ENCODE measurements around the gene DCAF16. TPM values are rescaled to one million over a fixed set of nuclear protein-coding genes. Genes with fewer than 3 reads are reported as not detected.

Gene DCAF16
- total RNA-seq, 2 donors from 2014 or later: 52.0 to 63.1 TPM

- DNase-seq: no peak
- Mint-ChIP-seq H3K36me3 (ENCODE audit: low read depth) (no peaks in the 10 kb centered on the region), H3K4me3 (no peak overlapping the region), H3K9me3 (no peaks in the 10 kb centered on the region), H3K27me3 (ENCODE audit: insufficient read depth) (peaks cover 66% of the 10 kb centered on the region), H3K27ac (no peak overlapping the region), H3K4me1 (peaks cover 7% of the 10 kb centered on the region)
- 73% methylated on average over 3 of the region's 3 CpGs; no CpG with 5 or more reads in 1 of the 2 experiments for WGBS, 2 experiments (ENCODE audit: insufficient coverage in 1 of 2, insufficient read length in 1 of 2)
- H3K9me3 ChIP-seq (ENCODE audit: control insufficient read depth, low read length): no peaks in the 10 kb centered on the region
- H3K4me3 ChIP-seq (ENCODE audit: low read length): no peak overlapping the region
- no peaks in the 10 kb centered on the region for H3K4me1 ChIP-seq (ENCODE audit: control insufficient read depth, insufficient read depth, low read length)
- no peak for TF ChIP-seq CTCF (conservative IDR thresholded peaks at IDR 0.05)
- no peak overlapping the region for H3K27ac ChIP-seq (ENCODE audit: low read depth, low read length)
- no peak overlapping the region for H3K9ac ChIP-seq (ENCODE audit: extremely low read depth, low read length, poor library complexity, severe bottlenecking)
- peaks cover 58% of the 10 kb centered on the region for H3K27me3 ChIP-seq (ENCODE audit: control insufficient read depth, insufficient read depth, low read length, poor library complexity, severe bottlenecking)
- H3K36me3 ChIP-seq (ENCODE audit: control insufficient read depth, insufficient read depth, low read length): no peaks in the 10 kb centered on the region
Observed at GRCh38 chr4:17778431-17778830, 32.1 kb downstream of the DCAF16 start.

GRCh38 chr4:17773135-17773698 is 37.3 kb downstream of the DCAF16 start:
- Mint-ChIP-seq H3K4me3 (no peak overlapping the region), H3K4me1 (no peaks in the 10 kb centered on the region), H3K27me3 (ENCODE audit: insufficient read depth) (peaks cover 15% of the 10 kb centered on the region), H3K9me3 (peaks cover under 1% of the 10 kb centered on the region), H3K36me3 (ENCODE audit: low read depth) (no peaks in the 10 kb centered on the region), H3K27ac (no peak overlapping the region)
- H3K27me3 ChIP-seq (ENCODE audit: control insufficient read depth, insufficient read depth, low read length, poor library complexity, severe bottlenecking): peaks cover 8% of the 10 kb centered on the region
- no peak for DNase-seq
- no peak overlapping the region for H3K9ac ChIP-seq (ENCODE audit: extremely low read depth, low read length, poor library complexity, severe bottlenecking)
- no peak overlapping the region for H3K27ac ChIP-seq (ENCODE audit: low read depth, low read length)
- H3K9me3 ChIP-seq (ENCODE audit: control insufficient read depth, low read length): peaks cover 2% of the 10 kb centered on the region
- WGBS, 2 experiments (ENCODE audit: insufficient coverage in 1 of 2, insufficient read length in 1 of 2): 92 to 98% methylated on average over 8 to 10 of the region's 10 CpGs
- no peaks in the 10 kb centered on the region for H3K4me1 ChIP-seq (ENCODE audit: control insufficient read depth, insufficient read depth, low read length)
- no peak overlapping the region for H3K4me3 ChIP-seq (ENCODE audit: low read length)
- no peaks in the 10 kb centered on the region for H3K36me3 ChIP-seq (ENCODE audit: control insufficient read depth, insufficient read depth, low read length)
- no peak for TF ChIP-seq CTCF (conservative IDR thresholded peaks at IDR 0.05)

GRCh38 chr4:17771284-17771908 is 39.2 kb downstream of the DCAF16 start:
- TF ChIP-seq CTCF (conservative IDR thresholded peaks at IDR 0.05): no peak
- Mint-ChIP-seq H3K9me3 (peaks cover 14% of the 10 kb centered on the region), H3K4me3 (no peak overlapping the region), H3K27ac (no peak overlapping the region), H3K27me3 (ENCODE audit: insufficient read depth) (peaks cover 3% of the 10 kb centered on the region), H3K4me1 (no peaks in the 10 kb centered on the region), H3K36me3 (ENCODE audit: low read depth) (no peaks in the 10 kb centered on the region)
- Histone ChIP-seq H3K36me3 (ENCODE audit: control insufficient read depth, insufficient read depth, low read length) (no peaks in the 10 kb centered on the region), H3K4me1 (ENCODE audit: control insufficient read depth, insufficient read depth, low read length) (no peaks in the 10 kb centered on the region), H3K9ac (ENCODE audit: extremely low read depth, low read length, poor library complexity, severe bottlenecking) (no peak overlapping the region), H3K27ac (ENCODE audit: low read depth, low read length) (no peak overlapping the region), H3K4me3 (ENCODE audit: low read length) (no peak overlapping the region), H3K27me3 (ENCODE audit: control insufficient read depth, insufficient read depth, low read length, poor library complexity, severe bottlenecking) (no peaks in the 10 kb centered on the region), H3K9me3 (ENCODE audit: control insufficient read depth, low read length) (peaks cover 8% of the 10 kb centered on the region)
- DNase-seq: no peak
- WGBS, 2 experiments (ENCODE audit: insufficient coverage in 1 of 2, insufficient read length in 1 of 2): 87 to 89% methylated on average over 6 to 8 of the region's 8 CpGs

Data from endodermal cell (in vitro differentiated cells).